Neural crest cell (in vitro differentiated cells): Measurements from ENCODE around the gene LMAN1. TPM values are rescaled to one million over a fixed set of nuclear protein-coding genes. Genes with fewer than 3 reads are reported as not detected.

Source experiments
- DNase-seq: peaks from one replicate; pipeline ENCODE4 v3.0.0; 2021; ENCODE audit warnings: low read depth, mixed read lengths, low spot score
- H3K27ac Mint-ChIP-seq: one replicate; pipeline ENCODE4 v1.8.0; 2021; ENCODE audit warnings: mild to moderate bottlenecking, mixed read lengths; ENCODE audit not compliant: unreplicated experiment
- H3K27me3 Mint-ChIP-seq: 2 replicates; pipeline ENCODE4 v1.8.0; 2021; ENCODE audit warnings: low read depth, mild to moderate bottlenecking, mixed read lengths
- H3K36me3 Mint-ChIP-seq: 2 replicates; pipeline ENCODE4 v1.8.0; 2021; ENCODE audit warnings: low read depth, mild to moderate bottlenecking, mixed read lengths
- H3K4me1 Mint-ChIP-seq: 2 replicates; pipeline ENCODE4 v1.8.0; 2021; ENCODE audit warnings: mixed read lengths
- H3K4me3 Mint-ChIP-seq: one replicate; pipeline ENCODE4 v1.8.0; 2021; ENCODE audit warnings: mild to moderate bottlenecking, mixed read lengths
- H3K9me3 Mint-ChIP-seq: 2 replicates; pipeline ENCODE4 v1.8.0; 2021; ENCODE audit warnings: mixed read lengths
- total RNA-seq: library from RNA; stranded (reverse); gene quantifications from 2 replicates; pipeline ENCODE4 v1.2.1, GENCODE V29; 2021
- TF ChIP-seq, protein P1 (sequence below): fragments of 200-600 bp; sonication (generic); conservative IDR thresholded peaks from 2 replicates; pipeline ENCODE4 v1.5.0; 2021; ENCODE audit warnings: antibody characterized with exemption, mild to moderate bottlenecking

Gene LMAN1
- total RNA-seq, 1 donor from 2014 or later = 55.3 TPM

DNA sequence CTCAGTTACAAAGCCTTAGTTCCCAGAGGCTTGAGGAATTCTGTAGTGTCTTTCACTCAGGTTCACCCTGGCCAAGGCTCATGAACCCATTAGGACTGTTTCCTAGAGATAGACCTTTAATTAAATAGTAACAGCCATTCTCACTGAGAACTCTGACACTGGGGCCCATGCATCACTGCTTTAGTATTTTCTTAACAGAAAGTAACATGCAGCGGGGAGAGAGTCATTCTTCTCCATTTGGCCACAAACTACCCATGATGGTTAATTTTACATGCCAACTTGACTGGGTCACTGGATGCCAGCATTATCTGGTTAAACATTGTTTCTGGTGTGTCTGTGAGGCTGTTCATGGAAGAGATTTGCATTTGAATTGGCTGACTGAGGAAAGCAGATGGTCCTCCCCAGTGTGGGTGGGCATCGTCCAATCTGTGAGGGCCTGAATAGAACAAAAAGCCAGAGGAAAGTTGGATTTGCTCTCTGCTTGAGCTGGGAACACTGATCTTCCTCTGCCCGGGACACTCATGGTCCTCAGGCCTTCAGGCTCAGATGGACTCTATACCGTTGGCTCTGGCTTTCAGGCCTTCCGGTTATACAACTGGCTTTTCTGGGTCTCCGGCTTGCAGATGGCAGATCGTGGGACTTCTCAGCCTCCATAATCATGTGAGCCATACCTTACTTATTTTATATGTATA lies 35.0 kb downstream of the LMAN1 start:
- Mint-ChIP-seq H3K27ac (no peak overlapping the region), H3K4me1 (peaks cover 4% of the 10 kb centered on the region), H3K9me3 (peaks cover 7% of the 10 kb centered on the region), H3K27me3 (peaks cover 9% of the 10 kb centered on the region), H3K4me3 (no peak overlapping the region), H3K36me3 (peaks cover 19% of the 10 kb centered on the region)
- TF ChIP-seq, protein P1, sequence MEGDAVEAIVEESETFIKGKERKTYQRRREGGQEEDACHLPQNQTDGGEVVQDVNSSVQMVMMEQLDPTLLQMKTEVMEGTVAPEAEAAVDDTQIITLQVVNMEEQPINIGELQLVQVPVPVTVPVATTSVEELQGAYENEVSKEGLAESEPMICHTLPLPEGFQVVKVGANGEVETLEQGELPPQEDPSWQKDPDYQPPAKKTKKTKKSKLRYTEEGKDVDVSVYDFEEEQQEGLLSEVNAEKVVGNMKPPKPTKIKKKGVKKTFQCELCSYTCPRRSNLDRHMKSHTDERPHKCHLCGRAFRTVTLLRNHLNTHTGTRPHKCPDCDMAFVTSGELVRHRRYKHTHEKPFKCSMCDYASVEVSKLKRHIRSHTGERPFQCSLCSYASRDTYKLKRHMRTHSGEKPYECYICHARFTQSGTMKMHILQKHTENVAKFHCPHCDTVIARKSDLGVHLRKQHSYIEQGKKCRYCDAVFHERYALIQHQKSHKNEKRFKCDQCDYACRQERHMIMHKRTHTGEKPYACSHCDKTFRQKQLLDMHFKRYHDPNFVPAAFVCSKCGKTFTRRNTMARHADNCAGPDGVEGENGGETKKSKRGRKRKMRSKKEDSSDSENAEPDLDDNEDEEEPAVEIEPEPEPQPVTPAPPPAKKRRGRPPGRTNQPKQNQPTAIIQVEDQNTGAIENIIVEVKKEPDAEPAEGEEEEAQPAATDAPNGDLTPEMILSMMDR = no peak
- no peak for DNase-seq

DNA sequence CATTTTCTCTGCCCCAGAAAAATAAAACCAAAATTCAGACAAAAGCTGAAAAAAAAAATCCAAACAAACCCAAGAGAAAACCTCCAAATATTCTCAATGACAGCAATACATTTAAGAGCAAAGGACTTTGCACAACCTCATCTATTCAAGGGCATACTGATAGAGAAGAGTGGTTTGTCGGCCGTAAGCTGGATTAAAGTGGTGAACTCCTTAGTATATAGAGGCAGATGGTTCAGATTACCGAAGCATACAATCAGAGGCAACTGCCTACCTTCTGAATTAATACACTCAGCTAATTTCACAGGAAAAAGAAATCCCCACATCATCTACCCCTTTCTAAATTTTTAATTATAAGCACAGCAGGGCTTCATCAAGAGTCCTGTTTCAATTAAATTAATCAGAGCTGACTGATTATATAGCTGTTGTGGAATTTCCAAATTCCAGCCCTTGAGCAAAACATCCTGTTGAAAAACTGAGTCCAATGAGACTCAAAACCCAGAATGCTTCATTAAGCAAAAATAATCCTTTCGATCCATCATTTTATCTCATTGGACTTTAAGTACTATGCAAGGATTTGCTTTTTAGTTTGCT lies 40.5 kb downstream of the LMAN1 start, which contains the start of gene CPLX4:
Gene CPLX4, minus strand, starts transcription at position 190 of the 591 bp plus-strand sequence. Its CDS starts 187 bp downstream, at position 3.
- TF ChIP-seq, protein P1 = no peak
- DNase-seq = no peak
- H3K4me3 Mint-ChIP-seq = no peak within 1 kb of the TSS

DNA sequence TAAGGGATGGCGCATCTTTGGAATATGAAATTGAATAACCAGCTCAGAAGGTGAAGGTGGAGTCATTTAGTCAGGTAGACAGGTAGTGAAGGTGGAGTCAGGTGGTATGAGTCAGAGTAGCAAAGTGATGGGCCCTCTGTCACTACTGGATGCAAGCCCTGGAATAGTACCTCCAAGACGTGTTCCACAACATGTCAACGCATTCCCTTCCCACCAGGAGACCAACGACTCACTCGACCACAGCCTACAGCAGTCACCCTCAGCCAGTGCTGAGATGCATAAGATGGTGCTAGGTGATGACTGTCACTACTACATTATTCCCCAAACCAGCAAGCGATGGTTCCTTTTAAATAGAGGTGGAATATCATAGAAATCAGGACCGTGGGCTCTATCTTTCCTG lies 47.4 kb downstream of the LMAN1 start:
- H3K9me3 Mint-ChIP-seq = no peaks in the 10 kb centered on the region
- no peaks in the 10 kb centered on the region for H3K36me3 Mint-ChIP-seq
- no peak overlapping the region for H3K4me3 Mint-ChIP-seq
- H3K27me3 Mint-ChIP-seq = peaks cover 48% of the 10 kb centered on the region
- H3K27ac Mint-ChIP-seq = no peak overlapping the region
- TF ChIP-seq, protein P1 = no peak
- peaks cover 4% of the 10 kb centered on the region for H3K4me1 Mint-ChIP-seq
- no peak for DNase-seq

More for the DNA sequence above, 40.5 kb downstream of the LMAN1 start, which contains the start of gene CPLX4:
- Mint-ChIP-seq H3K36me3 (no peaks in the 10 kb centered on the region), H3K9me3 (peaks cover 3% of the 10 kb centered on the region), H3K27ac (no peak within 1 kb of the TSS), H3K4me1 (no peaks in the 10 kb centered on the region), H3K27me3 (peaks cover 21% of the 10 kb centered on the region)

DNA sequence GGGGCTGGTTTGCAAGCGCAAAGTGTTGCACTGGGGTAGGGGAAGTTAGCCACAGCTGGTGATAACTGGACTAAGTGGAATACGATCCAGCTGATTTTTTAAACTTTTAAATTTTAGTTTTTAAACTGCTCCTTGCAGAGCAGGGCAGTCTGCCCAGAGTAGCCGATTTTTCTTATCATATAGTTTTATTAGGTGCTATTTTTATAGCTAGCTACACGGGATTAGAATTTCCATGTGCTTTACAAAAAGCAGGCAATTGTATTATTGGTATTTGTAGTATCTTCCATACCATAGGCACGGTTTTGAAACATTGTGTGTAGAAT lies 50.2 kb downstream of the LMAN1 start:
- no peak for DNase-seq
- peaks cover 4% of the 10 kb centered on the region for H3K4me1 Mint-ChIP-seq
- peaks cover 71% of the 10 kb centered on the region for H3K27me3 Mint-ChIP-seq
- no peak overlapping the region for H3K27ac Mint-ChIP-seq
- H3K9me3 Mint-ChIP-seq = no peaks in the 10 kb centered on the region
- TF ChIP-seq, protein P1 = no peak
- no peaks in the 10 kb centered on the region for H3K36me3 Mint-ChIP-seq
- no peak overlapping the region for H3K4me3 Mint-ChIP-seq

DNA sequence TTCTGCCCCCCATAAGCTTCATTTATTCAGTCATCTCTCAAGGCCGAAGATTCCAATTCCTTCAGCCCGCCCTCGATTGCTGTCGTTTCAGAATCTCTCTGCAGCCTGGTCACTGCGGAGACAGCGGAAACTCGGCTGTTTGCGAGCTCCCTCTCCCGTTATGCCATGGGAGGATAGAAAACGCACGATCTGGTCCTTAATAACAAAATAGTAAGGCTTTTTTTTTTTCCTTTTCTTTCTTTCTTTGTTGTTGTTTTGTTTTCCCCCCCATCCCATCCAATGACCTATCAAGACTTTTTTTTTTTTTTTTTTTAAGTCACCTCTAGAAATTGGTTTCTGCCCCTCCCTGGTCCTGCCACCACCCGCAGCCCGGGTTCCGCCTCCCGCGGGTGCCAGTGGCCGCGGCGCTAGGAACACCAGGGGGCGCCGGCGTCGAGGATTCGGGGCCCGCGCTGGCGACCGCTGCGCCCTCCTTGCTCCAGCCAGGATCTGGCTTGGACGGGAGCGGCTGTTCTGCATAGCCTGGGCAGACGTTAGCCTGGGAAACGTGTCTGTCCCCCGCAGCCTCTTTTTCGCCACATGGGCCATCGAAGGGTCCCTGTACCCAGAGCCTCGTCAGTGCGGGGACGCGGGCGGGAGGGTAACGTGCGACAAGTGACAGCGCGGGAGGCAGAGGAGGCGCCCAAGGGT lies 50.7 kb downstream of the LMAN1 start:
- Mint-ChIP-seq H3K27me3 (peaks cover 72% of the 10 kb centered on the region), H3K4me1 (peaks cover 4% of the 10 kb centered on the region), H3K36me3 (no peaks in the 10 kb centered on the region), H3K27ac (no peak overlapping the region), H3K4me3 (peak overlapping the region; percentile 18), H3K9me3 (no peaks in the 10 kb centered on the region)
- TF ChIP-seq, protein P1 = peak; percentile 89
- DNase-seq = peak; percentile 85
